Measurements from ENCODE around the gene TOM1L2. TPM values are rescaled to one million over a fixed set of nuclear protein-coding genes. Genes with fewer than 3 reads are reported as not detected.
A peak's percentile ranks its signal among the peaks of the same experiment; 100 is the strongest.

Gene TOM1L2
- total and polyA plus RNA-seq, 2 of the 4 experiments (the other 2 are of a cell fraction): 34.4 to 51.7 TPM

DNA sequence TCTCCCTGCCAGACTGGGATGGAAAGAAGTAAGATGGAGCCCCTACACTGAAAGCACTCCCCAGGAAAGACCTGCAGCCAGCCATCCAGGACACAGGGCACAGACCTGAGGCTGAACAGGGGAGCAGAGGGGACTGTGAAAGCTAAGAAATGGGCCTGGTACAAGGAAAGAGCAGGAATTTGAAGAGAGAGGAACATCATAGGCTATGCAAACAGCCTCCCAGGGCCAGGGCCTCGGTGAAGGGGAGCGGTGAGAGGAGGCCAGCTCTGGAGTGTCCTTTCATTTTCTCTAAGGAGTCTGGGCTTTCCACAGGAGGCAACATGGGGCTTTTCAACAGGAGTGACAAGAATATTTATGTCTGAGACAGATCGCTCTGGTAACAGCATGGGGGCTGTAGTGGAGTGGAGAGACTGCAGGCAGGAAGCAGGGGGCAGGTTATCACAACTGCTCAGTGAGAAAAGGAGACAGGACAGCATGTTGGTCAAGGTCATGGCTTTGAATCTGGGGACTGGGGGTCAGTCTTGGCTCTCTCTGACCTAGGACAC is 50.1 kb downstream of the TOM1L2 start:
- H4K5ac ChIP-seq (ENCODE audit: low read depth, low read length): peak overlapping the region; percentile 98
- POLR2A ChIA-PET (ENCODE audit: unreplicated experiment): interaction anchor here (0.6 kb wide), 1 partner anchor 50 kb away, joined by 4 read pairs; the partner anchor contains the start of genes DRC3 and TOM1L2

More for the DNA sequence above, 50.1 kb downstream of the TOM1L2 start:
- Histone ChIP-seq H3K23ac (ENCODE audit: low read depth, low read length) (peak overlapping the region; percentile 78), H2AFZ (replicated peaks; ENCODE audit: low read length, poor library complexity) (peak overlapping the region; percentile 9), H4K20me1 (ENCODE audit: insufficient read depth, low read length) (no peaks in the 10 kb centered on the region), H3K27me3 (ENCODE audit: control insufficient read depth, insufficient read depth, low read length) (no peaks in the 10 kb centered on the region), H3K36me3 (ENCODE audit: control insufficient read depth, insufficient read depth, low read length) (no peaks in the 10 kb centered on the region), H3K4ac (ENCODE audit: low read depth, low read length) (peak overlapping the region; percentile 98), H3K56ac (ENCODE audit: extremely low read depth, insufficient read depth, low read length) (peak overlapping the region; percentile 61), H3K4me2 (ENCODE audit: low read depth, low read length) (peak overlapping the region; percentile 38; the same call in 1 of the 2 replicates), H3K9ac (ENCODE audit: low read depth, low read length) (peak overlapping the region; percentile 60), H3K4me3 (ENCODE audit: insufficient read depth, low read depth, low read length) (no peak overlapping the region), H3K79me1 (ENCODE audit: low read depth in 1 of 2, low read length in 2 of 2) (peaks cover 41 to 71% of the 10 kb centered on the region in 2 experiments), H3K18ac (ENCODE audit: low read depth, low read length) (peak overlapping the region; percentile 94), H4K8ac (ENCODE audit: low read depth in 2 of 2, low read length in 2 of 2) (peak overlapping the region; percentile 89), H3K14ac (replicated peaks; ENCODE audit: low read depth, low read length) (peak overlapping the region; percentile 96), H2BK120ac (ENCODE audit: low read depth, low read length) (peak overlapping the region; percentile 98), H4K91ac (ENCODE audit: insufficient read depth, low read depth, low read length) (peak overlapping the region; percentile 87), H3K9me3 (ENCODE audit: control insufficient read depth, insufficient read depth, low read length) (no peaks in the 10 kb centered on the region), H2BK15ac (ENCODE audit: low read depth, low read length) (peak overlapping the region; percentile 98), H2AK9ac (replicated peaks; ENCODE audit: low read depth, low read length, poor library complexity) (peak overlapping the region; percentile 83), H2AK5ac (ENCODE audit: low read depth, low read length) (peak overlapping the region; percentile 93), H3K9me1 (ENCODE audit: insufficient read depth, low read length) (peaks cover 24% of the 10 kb centered on the region), H2BK20ac (ENCODE audit: low read depth, low read length) (peak overlapping the region; percentile 91), H3K4me1 (ENCODE audit: control insufficient read depth, insufficient read depth, low read length) (peaks cover 28% of the 10 kb centered on the region), H3K27ac (ENCODE audit: insufficient read depth, low read length) (peak overlapping the region; percentile 78), H2BK5ac (ENCODE audit: low read depth, low read length, poor library complexity, severe bottlenecking) (peak overlapping the region; percentile 89)
- WGBS, 2 experiments (ENCODE audit: extremely low coverage in 2 of 2, insufficient read length in 1 of 2): 50% methylated on average over 1 of the region's 3 CpGs; no CpG with 5 or more reads in 1 of the 2 experiments
- in situ Hi-C loops (cut with MboI; ENCODE audit: low sequenced_read_pairs) (no loop called here), dilution Hi-C loops (cut with HindIII; ENCODE audit: low sequenced_read_pairs, unreplicated experiment) (no loop called here), intact Hi-C loops (cut with micrococcal nuclease) (loop anchor here (5.0 kb wide), 1 partner anchor 50 kb away; the partner anchor contains the start of genes DRC3 and TOM1L2)
- no peak for TF ChIP-seq FOS (IDR thresholded peaks at IDR 0.05; ENCODE audit: low read depth, low read length)
- CTCF ChIA-PET: interaction anchor here (1.2 kb wide), 1 partner anchor 14 kb away, joined by 3 read pairs; no protein-coding TSS in a partner anchor
- ATAC-seq (ENCODE audit: low read depth) (peak; percentile 7; the same call in 1 of the 2 replicates), DNase-seq (no peak)
- BruUV-seq (replicated peaks): no TSS peak

All from IMR-90 (cell line).